GM19023 (cell line): ENCODE data around the gene MAP2K2.

Experiments
- ATAC-seq: cut with Tn5 transposase; IDR thresholded peaks from one replicate; pipeline ENCODE4 v1.9.1; 2021; ENCODE audit warnings: mild to moderate bottlenecking, moderate library complexity; ENCODE audit not compliant: unreplicated experiment

MAP2K2 gene

DNA sequence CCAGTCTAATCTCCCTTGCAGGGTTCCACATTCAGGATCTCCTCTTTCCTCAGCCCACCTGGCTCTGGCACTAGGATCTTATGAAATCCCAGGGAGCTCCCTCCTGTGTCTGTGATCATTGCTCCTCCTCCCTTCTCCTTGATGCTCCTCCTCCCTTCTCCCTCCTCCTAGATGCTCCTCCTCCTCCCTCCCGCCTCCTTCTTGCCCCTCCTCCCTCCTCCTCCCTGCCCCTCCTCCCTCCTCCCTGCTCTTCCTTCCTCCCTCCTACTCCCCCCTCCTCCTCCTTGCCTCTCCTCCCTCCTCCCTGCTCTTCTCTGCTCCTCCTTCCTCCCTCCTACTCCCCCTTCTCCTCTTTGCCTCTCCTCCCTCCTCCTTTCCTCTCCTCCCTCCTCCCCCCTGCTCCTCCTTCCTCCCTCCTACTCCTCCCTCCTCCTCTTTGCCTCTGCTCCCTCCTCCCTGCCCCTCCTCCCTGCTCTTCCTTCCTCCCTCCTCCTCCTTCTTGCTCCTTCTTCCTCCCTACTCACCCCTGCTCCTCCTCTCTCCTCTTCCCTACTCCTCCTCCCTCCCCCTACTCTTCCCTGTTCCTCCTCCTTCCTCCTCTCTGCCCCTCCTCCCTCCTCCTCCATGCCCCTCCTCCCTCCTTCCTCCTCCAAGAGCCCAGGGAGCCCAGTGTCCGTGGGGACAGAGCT is 42.3 kb downstream of the MAP2K2 start:
- no peak for ATAC-seq

GRCh38 chr19:4080473-4080872 is 43.4 kb downstream of the MAP2K2 start:
- no peak for ATAC-seq

GRCh38 chr19:4077800-4078684 is 45.9 kb downstream of the MAP2K2 start:
- ATAC-seq: no peak

DNA sequence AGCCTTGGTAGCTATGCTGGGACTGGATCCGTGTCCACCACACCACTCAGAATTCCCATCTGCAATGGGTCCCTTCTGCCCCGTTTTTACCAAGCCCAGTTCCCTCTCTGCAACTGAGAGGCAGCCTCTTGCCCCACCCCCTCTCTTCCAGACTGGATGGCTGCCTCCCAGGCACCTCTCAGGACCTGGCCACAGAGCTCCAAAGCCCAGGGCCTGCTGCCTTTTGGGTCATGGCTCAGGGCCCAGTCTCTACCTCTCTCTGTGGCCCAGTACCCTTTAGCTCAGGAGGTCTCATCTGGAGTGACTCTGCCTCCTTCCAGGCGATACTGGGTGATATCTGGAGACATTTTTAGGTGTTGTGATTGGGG is 46.9 kb downstream of the MAP2K2 start:
- ATAC-seq: no peak

DNA sequence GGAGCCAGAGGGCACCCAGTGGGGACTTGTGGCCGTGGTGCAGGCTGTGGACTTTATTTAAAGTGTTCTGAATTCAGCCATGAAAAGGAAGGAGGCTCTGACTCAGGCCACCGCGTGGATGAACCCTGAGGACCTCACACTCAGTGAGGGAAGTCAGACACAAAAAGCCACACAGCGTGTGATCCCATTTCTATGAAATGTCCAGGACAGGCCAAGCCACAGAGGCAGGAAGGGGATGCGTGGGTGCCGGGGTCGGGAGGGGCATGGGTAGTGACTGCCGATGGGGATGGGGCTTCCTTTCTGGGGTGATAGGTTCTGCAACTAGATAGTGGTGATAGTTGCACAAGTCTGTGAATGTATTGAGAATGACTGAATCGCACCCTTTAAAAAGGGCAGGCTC is 48.5 kb downstream of the MAP2K2 start:
- no peak for ATAC-seq

DNA sequence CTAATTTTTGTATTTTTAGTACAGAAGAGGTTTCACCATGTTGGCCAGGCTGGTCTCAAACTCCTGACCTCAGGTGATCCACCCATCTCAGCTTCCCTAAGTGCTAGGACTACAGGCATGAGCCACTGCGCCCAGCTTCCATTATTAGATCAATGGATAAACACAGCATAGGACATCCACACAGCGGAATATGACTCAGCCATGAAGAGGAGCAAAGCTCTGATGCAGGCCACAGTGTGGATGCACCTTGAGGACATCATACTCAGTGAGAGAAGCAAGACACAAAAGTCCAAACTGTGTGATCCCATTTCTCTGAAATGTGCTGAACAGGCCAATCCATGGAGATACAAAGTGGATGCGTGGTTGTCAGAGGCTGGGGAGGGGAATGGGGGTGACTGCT is 52.3 kb downstream of the MAP2K2 start:
- ATAC-seq: no peak

GRCh38 chr19:4069331-4069959 is 54.5 kb downstream of the MAP2K2 start:
- no peak for ATAC-seq

- ATAC-seq: no peak
Measured at GRCh38 chr19:4068047-4068966, 55.6 kb downstream of the MAP2K2 start.

- ATAC-seq: no peak
Measured at GRCh38 chr19:4067396-4068046, 56.4 kb downstream of the MAP2K2 start.

- ATAC-seq: no peak
Measured at GRCh38 chr19:4066682-4067395, 57.1 kb downstream of the MAP2K2 start, which contains the start of gene ZBTB7A. ZBTB7A (minus strand) TSS chr19:4066899; CDS start chr19:4055232, 11,667 bp downstream.

DNA sequence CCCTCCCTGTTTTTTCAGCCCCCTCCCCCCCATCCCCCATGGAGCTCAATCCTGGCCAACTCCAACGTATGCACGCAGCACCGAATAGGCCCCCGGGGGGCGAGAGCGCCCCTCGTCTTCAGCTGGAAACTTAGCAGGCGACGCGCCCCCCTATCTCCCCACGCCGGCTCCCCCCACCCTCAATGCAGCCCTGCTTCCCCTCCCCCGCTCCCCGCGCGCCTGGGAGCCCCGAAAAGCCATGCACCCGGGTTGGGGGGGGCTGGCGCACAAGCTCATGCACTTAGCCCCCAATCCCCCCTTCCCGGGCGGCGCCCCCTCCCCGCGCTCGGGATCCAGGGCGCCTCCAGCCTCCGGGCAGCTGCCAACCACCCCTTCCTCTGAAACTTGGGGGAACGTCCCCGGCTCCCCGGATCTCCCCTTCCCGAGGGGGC is 57.7 kb downstream of the MAP2K2 start:
- no peak for ATAC-seq

DNA sequence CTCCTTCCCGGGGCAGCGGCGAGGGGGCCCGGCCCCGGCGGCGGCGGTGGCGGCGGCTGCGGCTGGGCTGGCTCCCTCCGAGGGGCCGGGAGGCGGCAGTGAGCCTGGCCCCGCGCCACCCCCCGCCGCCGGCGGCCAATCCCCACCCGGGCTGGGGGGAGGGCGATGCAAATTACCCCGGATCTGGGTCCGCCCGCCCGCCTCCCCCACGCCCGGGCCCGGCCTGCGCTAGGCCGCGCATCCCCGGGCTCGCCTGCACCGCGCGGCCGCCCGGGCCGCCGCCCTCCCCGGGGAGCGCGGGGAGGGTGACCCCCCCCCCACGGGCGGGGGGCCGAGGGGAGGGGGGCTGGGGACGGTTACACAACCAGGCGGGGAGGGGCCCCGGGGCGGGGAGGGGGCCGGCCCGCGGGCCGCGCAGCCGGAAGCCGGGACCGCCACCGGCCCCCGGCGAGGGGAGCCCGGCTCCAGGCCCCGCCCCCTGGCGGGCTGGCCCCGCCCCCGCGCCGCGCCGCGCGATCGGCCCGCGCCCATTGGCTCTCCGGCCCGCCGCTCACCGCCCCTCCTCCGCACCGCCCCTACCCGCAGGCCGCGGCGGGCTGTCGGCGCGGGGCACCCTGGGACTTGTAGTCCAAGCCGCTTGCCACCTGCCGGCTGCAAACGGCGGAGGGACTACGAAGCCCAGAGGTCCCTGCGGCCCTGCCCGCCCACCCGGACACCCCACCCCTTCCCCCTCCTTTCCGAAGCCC is 58.3 kb downstream of the MAP2K2 start:
- peak; percentile 67 for ATAC-seq

DNA sequence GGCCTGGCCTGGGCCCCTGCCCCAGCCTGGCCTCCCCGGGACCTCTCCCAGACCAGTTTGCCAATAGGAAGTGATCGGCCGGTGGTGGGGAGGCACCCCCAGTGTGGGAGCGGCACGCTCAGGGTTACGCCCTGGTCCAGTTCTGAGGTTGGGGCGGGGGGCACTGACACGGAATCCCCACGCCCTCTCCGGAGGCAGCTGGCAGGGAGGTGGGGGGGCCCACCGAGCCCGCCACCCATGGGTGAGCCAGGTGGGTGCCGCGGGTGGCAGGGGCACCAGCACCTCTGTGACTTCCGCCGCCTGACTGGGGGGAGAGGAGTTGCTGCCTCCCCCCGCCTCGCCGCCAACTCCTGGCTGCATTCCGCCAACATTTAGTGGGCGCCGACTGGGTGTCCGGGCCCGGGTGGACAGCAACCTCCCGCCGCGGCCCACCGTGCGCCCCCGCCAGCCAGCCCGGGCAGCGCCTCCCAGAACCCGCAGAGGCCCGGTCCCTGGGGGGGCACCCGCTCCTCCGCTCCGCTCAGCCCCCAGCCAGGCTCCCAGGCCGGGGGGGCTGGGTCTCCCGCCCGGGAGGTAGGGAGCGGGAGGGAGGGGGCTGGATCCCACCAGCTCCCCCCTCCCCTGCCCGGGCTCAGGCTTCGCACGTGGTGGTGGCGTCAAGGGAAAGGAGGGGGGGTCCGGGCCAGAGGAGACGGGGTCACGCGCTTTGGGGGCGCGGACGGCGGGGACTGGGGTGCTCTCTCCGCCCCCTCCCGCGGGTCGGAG is 59.2 kb downstream of the MAP2K2 start:
- peak; percentile 2 for ATAC-seq

- no peak for ATAC-seq
Measured at GRCh38 chr19:4064149-4064495, 59.8 kb downstream of the MAP2K2 start.

- no peak for ATAC-seq
Measured at GRCh38 chr19:4063369-4064148, 60.4 kb downstream of the MAP2K2 start.

GRCh38 chr19:4062419-4063368 is 61.2 kb downstream of the MAP2K2 start:
- no peak for ATAC-seq
